Cardiac fibroblast (primary cell): Measurements from ENCODE around the gene PPM1F.

ENCODE experiments used
- DNase-seq, 2 donors: peaks; one replicate each; pipeline versions ENCODE4 v3.0.0 to v3.0.0-alpha.2; 2010; ENCODE audit warnings: low read depth in 2 of 2
- H3K4me3 ChIP-seq, 2 donors: replicated peaks in 1 of 2; 1 replicate in 1 of 2; 2 replicates in 1 of 2; pipeline ENCODE4 v1.5.1; 2011; ENCODE audit warnings: low read depth in 2 of 2, low read length in 2 of 2, mild to moderate bottlenecking in 2 of 2, moderate library complexity in 1 of 2
- TF ChIP-seq, protein P1 (sequence below): IDR thresholded peaks from one replicate; pipeline ENCODE4 v1.5.1; 2011; ENCODE audit warnings: low read depth, mild to moderate bottlenecking, low read length, inconsistent platforms

The PPM1F gene, protein sequence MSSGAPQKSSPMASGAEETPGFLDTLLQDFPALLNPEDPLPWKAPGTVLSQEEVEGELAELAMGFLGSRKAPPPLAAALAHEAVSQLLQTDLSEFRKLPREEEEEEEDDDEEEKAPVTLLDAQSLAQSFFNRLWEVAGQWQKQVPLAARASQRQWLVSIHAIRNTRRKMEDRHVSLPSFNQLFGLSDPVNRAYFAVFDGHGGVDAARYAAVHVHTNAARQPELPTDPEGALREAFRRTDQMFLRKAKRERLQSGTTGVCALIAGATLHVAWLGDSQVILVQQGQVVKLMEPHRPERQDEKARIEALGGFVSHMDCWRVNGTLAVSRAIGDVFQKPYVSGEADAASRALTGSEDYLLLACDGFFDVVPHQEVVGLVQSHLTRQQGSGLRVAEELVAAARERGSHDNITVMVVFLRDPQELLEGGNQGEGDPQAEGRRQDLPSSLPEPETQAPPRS

GRCh38 chr22:21952586-21953571 is at the start of gene PPM1F:
TSS of gene PPM1F (minus strand) at chr22:21952848. CDS start at chr22:21946048, 6,800 bp downstream.
- TF ChIP-seq, protein P1, sequence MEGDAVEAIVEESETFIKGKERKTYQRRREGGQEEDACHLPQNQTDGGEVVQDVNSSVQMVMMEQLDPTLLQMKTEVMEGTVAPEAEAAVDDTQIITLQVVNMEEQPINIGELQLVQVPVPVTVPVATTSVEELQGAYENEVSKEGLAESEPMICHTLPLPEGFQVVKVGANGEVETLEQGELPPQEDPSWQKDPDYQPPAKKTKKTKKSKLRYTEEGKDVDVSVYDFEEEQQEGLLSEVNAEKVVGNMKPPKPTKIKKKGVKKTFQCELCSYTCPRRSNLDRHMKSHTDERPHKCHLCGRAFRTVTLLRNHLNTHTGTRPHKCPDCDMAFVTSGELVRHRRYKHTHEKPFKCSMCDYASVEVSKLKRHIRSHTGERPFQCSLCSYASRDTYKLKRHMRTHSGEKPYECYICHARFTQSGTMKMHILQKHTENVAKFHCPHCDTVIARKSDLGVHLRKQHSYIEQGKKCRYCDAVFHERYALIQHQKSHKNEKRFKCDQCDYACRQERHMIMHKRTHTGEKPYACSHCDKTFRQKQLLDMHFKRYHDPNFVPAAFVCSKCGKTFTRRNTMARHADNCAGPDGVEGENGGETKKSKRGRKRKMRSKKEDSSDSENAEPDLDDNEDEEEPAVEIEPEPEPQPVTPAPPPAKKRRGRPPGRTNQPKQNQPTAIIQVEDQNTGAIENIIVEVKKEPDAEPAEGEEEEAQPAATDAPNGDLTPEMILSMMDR: peak; percentile 73
- peak; percentile 65 to 74 for DNase-seq
- H3K4me3 ChIP-seq: peak within 1 kb of the TSS; percentile 74 to 79

GRCh38 chr22:22001664-22002525 is 49.2 kb upstream of the PPM1F start:
- TF ChIP-seq, protein P1: no peak
- H3K4me3 ChIP-seq: no peak overlapping the region
- no peak for DNase-seq

DNA sequence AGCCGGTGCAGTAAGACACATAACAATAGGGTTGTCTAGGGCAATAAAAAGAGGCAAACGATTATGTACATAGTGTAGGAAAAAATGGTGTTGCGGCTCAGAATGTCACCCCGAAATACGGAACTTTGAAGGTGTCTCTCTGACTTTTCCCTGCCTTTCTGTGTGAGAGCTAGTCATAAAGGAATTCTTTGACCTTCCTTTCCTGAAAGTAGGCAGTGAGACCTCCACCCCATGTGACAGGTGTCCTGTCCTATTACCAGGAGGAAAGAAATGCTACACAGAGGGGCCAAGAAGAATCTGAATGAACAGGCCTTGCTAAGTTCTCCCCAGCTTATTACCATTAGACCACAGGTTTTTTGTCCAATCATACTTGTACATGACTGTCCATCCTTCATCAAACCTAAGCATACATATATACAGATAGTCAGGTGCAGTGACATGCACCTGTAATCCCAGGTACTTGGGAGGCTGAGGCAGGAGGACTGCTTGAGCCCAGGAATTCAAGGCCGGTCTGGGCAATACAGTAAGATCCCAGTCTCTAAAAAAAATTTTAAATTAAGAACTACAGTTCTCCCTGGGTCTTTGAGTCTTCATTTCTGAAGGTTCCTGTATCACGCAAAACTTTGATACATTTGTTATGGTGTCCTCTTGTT is 46.1 kb upstream of the PPM1F start:
- TF ChIP-seq, protein P1: no peak
- no peak for DNase-seq

DNA sequence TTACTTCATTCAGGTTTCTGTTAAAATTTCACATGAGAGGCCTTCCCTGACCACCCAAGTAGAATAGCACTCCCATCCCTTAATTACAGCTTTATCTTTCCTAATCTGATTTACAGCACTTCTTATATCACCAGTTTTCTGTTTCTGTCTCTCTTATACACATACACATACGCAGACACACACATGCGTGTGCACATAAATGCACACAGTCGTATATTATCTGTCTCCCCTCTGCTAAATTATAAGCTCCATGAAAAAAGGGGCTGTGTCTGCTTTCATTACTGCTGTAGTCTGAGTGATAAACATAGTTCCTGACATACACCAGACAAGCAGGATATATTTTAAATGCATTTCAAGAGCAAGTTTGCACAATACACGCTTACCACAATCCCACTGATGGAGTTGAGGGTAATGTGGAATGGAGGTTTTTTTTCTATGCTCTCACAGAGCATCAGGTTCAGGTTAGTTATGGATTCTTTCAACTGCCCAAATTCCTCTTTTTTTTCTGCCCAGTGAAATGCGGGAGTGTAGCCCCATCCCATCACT is 43.6 kb upstream of the PPM1F start:
- no peak for DNase-seq
- TF ChIP-seq, protein P1: no peak
- no peak overlapping the region for H3K4me3 ChIP-seq

More for the DNA sequence above, 46.1 kb upstream of the PPM1F start:
- no peak overlapping the region for H3K4me3 ChIP-seq

- H3K4me3 ChIP-seq: no peak overlapping the region
- DNase-seq: no peak
- TF ChIP-seq, protein P1: no peak
Measured at GRCh38 chr22:21995660-21996059, 43.0 kb upstream of the PPM1F start.
